MM.1S (cell line): ENCODE data around the gene RBM17.

Experiments used
- CTCF ChIP-seq: fragments of 300-600 bp; sonication (generic); IDR thresholded peaks from 2 replicates; pipeline ENCODE4 v1.5.1; 2016; ENCODE audit warnings: antibody characterized with exemption, low read length, mixed read lengths
- EZH2 ChIP-seq: fragments of 300-600 bp; sonication (generic); optimal IDR thresholded peaks from 2 replicates; pipeline ENCODE3; 2017; ENCODE audit warnings: low read depth, mild to moderate bottlenecking, antibody characterized with exemption, low read length, mixed read lengths

DNA sequence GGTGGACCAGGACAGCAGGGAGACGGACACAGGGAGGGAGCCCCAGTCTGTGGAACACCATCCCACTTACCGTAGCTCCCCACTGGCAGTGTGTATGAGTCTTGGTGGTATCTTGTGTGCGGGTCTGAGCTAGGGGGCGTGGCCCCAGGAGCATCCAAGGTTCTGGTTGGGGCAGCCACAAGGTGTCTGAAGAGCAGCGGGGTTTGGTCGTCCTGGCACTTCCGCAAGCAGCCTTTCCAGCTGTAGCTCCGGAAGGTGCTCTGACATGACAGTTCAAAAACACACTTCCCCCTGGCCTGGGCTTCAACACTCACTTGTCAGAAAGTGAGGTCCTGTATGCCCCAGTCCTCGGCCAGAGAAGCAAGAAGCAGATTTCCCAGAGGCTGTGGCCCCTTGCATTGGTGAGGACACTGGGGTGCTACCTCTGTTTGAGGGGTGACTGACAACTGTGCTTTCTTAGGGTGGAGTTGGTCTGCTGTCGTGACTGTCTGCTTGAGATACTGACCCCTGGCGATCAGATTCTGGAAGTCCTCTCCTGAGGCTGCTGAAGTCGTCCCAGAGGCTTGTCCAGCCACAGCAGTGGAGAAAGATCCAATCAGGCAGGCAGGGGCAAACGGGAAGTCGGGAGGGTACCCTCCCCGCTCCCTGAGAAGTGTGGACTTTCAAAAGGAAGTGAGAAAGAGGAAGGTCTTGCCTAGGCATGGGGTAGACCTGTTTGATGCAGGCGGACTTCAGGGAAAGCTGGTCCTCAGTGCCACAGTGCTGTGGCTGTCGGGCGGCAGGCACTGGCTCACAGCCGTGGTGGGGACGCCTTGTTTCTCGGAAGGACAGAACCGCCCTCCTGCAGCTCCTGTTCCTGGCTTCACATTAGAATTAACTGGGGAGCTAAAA lies 62.5 kb downstream of the RBM17 start:
- TF ChIP-seq CTCF (peak; percentile 80), EZH2 (no peak)
